ENCODE data around the gene FOXF2. TPM values are rescaled to one million over a fixed set of nuclear protein-coding genes. Genes with fewer than 3 reads are reported as not detected.

The FOXF2 gene
- total and polyA plus RNA-seq, 2 of the 4 experiments (the other 2 are of a cell fraction): 2.5 to 16.3 TPM

- DNase-seq (no peak), ATAC-seq (ENCODE audit: low read depth) (0 out of 2 replicates have a peak, but pooled peaks have one; percentile 5)
- Histone ChIP-seq H3K9me1 (ENCODE audit: insufficient read depth, low read length) (no peaks in the 10 kb centered on the region), H2AK5ac (ENCODE audit: low read depth, low read length) (no peak overlapping the region; the same call in 1 of the 2 replicates), H4K20me1 (ENCODE audit: insufficient read depth, low read length) (peaks cover 13% of the 10 kb centered on the region; the same call in 1 of the 2 replicates), H2BK15ac (ENCODE audit: low read depth, low read length) (no peak overlapping the region), H2BK120ac (ENCODE audit: low read depth, low read length) (peak overlapping the region; percentile 62), H3K79me1 (ENCODE audit: low read depth in 1 of 2, low read length in 2 of 2) (no peaks in the 10 kb centered on the region), H3K27me3 (ENCODE audit: control insufficient read depth, insufficient read depth, low read length) (no peaks in the 10 kb centered on the region; the same call in 1 of the 2 replicates), H2BK20ac (ENCODE audit: low read depth, low read length) (peak overlapping the region; percentile 58; the same call in 1 of the 2 replicates), H3K14ac (replicated peaks; ENCODE audit: low read depth, low read length) (peak overlapping the region; percentile 68), H4K91ac (ENCODE audit: insufficient read depth, low read depth, low read length) (peak overlapping the region; percentile 58; the same call in 1 of the 2 replicates), H3K4me2 (ENCODE audit: low read depth, low read length) (peak overlapping the region; percentile 90), H3K9ac (ENCODE audit: low read depth, low read length) (peak overlapping the region; percentile 74), H2BK5ac (ENCODE audit: low read depth, low read length, poor library complexity, severe bottlenecking) (peak overlapping the region; percentile 14), H3K4me3 (ENCODE audit: insufficient read depth, low read depth, low read length) (peak overlapping the region; percentile 58), H3K4me1 (ENCODE audit: control insufficient read depth, insufficient read depth, low read length) (peaks cover 11% of the 10 kb centered on the region), H3K27ac (ENCODE audit: insufficient read depth, low read length) (peak overlapping the region; percentile 78), H4K5ac (ENCODE audit: low read depth, low read length) (no peak overlapping the region; the same call in 1 of the 2 replicates), H3K36me3 (ENCODE audit: control insufficient read depth, insufficient read depth, low read length) (no peaks in the 10 kb centered on the region), H3K56ac (ENCODE audit: extremely low read depth, insufficient read depth, low read length) (no peak overlapping the region), H3K9me3 (ENCODE audit: control insufficient read depth, insufficient read depth, low read length) (no peaks in the 10 kb centered on the region), H3K4ac (ENCODE audit: low read depth, low read length) (peak overlapping the region; percentile 64), H3K18ac (ENCODE audit: low read depth, low read length) (peak overlapping the region; percentile 55), H2AK9ac (replicated peaks; ENCODE audit: low read depth, low read length, poor library complexity) (no peak overlapping the region), H3K23ac (ENCODE audit: low read depth, low read length) (0 out of 2 replicates have a peak overlapping the region, but pooled peaks have one; percentile 48), H2AFZ (replicated peaks; ENCODE audit: low read length, poor library complexity) (peak overlapping the region; percentile 89), H4K8ac (ENCODE audit: low read depth in 2 of 2, low read length in 2 of 2) (peak overlapping the region; percentile 31 to 85; a peak in 2 of 4 replicates)
- in situ Hi-C loops (cut with MboI; ENCODE audit: low sequenced_read_pairs): loop anchor here (25.0 kb wide), 1 partner anchor 476 kb away; no protein-coding TSS in a partner anchor
- no TSS peak for BruUV-seq (replicated peaks)
- intact Hi-C loops (cut with micrococcal nuclease): loop anchor here (5.0 kb wide), 1 partner anchor 76 kb away; the partner anchor contains the start of gene FOXQ1
- ChIA-PET CTCF (interaction anchor here (0.8 kb wide), 1 partner anchor 24 kb away, joined by 3 read pairs; no protein-coding TSS in a partner anchor), POLR2A (ENCODE audit: unreplicated experiment) (interaction anchor here (0.6 to 1.3 kb wide), 2 partner anchors 8 to 29 kb away, joined by 5 to 8 read pairs; no protein-coding TSS in a partner anchor)
- no peak for TF ChIP-seq MXI1 (IDR thresholded peaks at IDR 0.05; ENCODE audit: borderline replicate concordance, low read depth, low read length)
- no peak for TF ChIP-seq CTCF (conservative IDR thresholded peaks at IDR 0.05; ENCODE audit: low read depth, low read length)
- TF ChIP-seq FOS (IDR thresholded peaks at IDR 0.05; ENCODE audit: low read depth, low read length): no peak
- WGBS, 2 experiments (ENCODE audit: extremely low coverage in 2 of 2, insufficient read length in 1 of 2): 17% methylated on average over 22 of the region's 36 CpGs; no CpG with 5 or more reads in 1 of the 2 experiments
- dilution Hi-C loops (cut with HindIII; ENCODE audit: low sequenced_read_pairs, unreplicated experiment): no loop called here
Observed at GRCh38 chr6:1388630-1389368, 577 bp upstream of the FOXF2 start.

All from IMR-90 (cell line).